SK-N-SH (cell line): Measurements from ENCODE around the gene CIDEB.

Experiments used
- CTCF ChIP-seq: fragments of 200-600 bp; sonication (generic); IDR thresholded peaks from 2 replicates; pipeline ENCODE4 v1.6.1; 2017; ENCODE audit warnings: antibody characterized with exemption, mild to moderate bottlenecking, moderate library complexity
- EP300 ChIP-seq, 2 experiments: IDR thresholded peaks; 2 replicates each; pipeline versions ENCODE4 v1.4.0 to v1.6.1; 2012; ENCODE audit warnings: borderline replicate concordance in 1 of 2, low read depth in 1 of 2, low read length in 1 of 2
- EZH2phosphoT487 ChIP-seq: fragments of 200-600 bp; sonication (generic); IDR thresholded peaks from 2 replicates; pipeline ENCODE4 v1.6.1; 2017; ENCODE audit warnings: low read depth, mixed run types, mild to moderate bottlenecking, antibody characterized with exemption, moderate library complexity, borderline replicate concordance
- FOXM1 ChIP-seq: IDR thresholded peaks from 2 replicates; pipeline ENCODE4 v1.4.0; 2012; ENCODE audit warnings: low read depth, mild to moderate bottlenecking
- GABPA ChIP-seq: IDR thresholded peaks from 2 replicates; pipeline ENCODE4 v1.4.0; 2012; ENCODE audit warnings: low read depth, mild to moderate bottlenecking
- MEF2A ChIP-seq: IDR thresholded peaks from 2 replicates; pipeline ENCODE4 v1.4.0; 2012; ENCODE audit warnings: low read depth, borderline replicate concordance
- MXI1 ChIP-seq: IDR thresholded peaks from 2 replicates; pipeline ENCODE4 v1.6.1; 2012; ENCODE audit warnings: mild to moderate bottlenecking, low read depth, low read length, improper control_type of control experiment
- NRF1 ChIP-seq: IDR thresholded peaks from 2 replicates; pipeline ENCODE4 v1.6.1; 2012; ENCODE audit warnings: low read depth, mild to moderate bottlenecking, low read length
- POLR2AphosphoS5 ChIP-seq: IDR thresholded peaks from 2 replicates; pipeline ENCODE4 v1.6.1; 2012; ENCODE audit warnings: low read depth, low read length
- RAD21 ChIP-seq: IDR thresholded peaks from 2 replicates; pipeline ENCODE4 v1.6.1; 2012; ENCODE audit warnings: mild to moderate bottlenecking, low read length
- TAF1 ChIP-seq: IDR thresholded peaks from 2 replicates; pipeline ENCODE4 v1.6.1; 2012; ENCODE audit warnings: low read depth, mild to moderate bottlenecking, low read length, moderate library complexity, borderline replicate concordance
- TCF12 ChIP-seq: IDR thresholded peaks from 2 replicates; pipeline ENCODE4 v1.4.0; 2012
- USF2 ChIP-seq: fragments of 150-350 bp; IDR thresholded peaks from 2 replicates; pipeline ENCODE4 v1.6.1; 2017; ENCODE audit warnings: antibody characterized with exemption, low read length, low read depth, borderline replicate concordance

GRCh38 chr14:24255931-24256711 is 51.7 kb downstream of the CIDEB start:
- TF ChIP-seq TCF12: no peak
- TF ChIP-seq MEF2A: no peak
- TF ChIP-seq CTCF: no peak
- no peak for TF ChIP-seq EZH2phosphoT487
- no peak for TF ChIP-seq NRF1
- no peak for TF ChIP-seq FOXM1
- TF ChIP-seq GABPA: no peak
- TF ChIP-seq EP300 (IDR thresholded peaks at IDR 0.05; ENCODE audit: borderline replicate concordance in 1 of 2, low read depth in 1 of 2, low read length in 1 of 2): no peak
- no peak for TF ChIP-seq RAD21
- TF ChIP-seq TAF1: no peak
- no peak for TF ChIP-seq MXI1
- no peak for TF ChIP-seq POLR2AphosphoS5
- no peak for TF ChIP-seq USF2
